ENCODE measurements around the gene HILPDA. TPM values are rescaled to one million over a fixed set of nuclear protein-coding genes. Genes with fewer than 3 reads are reported as not detected.

The HILPDA gene
- total and polyA plus RNA-seq, 2 experiments from 2014 or later: 38.5 to 57.5 TPM

DNA sequence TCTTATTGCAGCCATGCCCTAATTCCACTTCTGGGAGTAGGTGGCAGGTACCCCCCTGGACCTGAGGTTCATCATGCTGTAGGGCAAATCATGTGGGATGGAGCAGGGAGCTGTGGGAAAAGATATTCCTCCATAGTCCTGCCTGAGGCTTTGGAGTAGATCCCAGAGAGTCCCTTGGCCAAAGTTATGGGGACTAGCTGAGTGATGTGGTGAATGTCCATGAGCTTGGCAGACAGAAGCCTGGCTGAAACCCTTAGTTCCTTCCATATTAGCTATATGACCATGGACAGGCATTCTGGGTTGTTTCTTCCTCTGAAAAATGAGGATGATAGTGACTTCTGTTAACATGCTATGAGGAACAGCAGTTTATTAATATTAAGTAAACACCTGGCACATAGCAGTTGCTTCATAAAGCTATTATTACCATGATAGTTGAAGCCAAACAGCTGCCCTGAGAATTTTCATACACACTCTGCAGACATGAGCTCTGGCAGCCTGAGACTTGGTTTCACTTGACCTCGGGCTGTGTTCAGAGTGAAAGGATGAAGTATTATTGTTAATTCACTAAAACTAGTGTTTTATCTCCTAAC is 30.9 kb upstream of the HILPDA start (continued):
- TF ChIP-seq, protein P1, sequence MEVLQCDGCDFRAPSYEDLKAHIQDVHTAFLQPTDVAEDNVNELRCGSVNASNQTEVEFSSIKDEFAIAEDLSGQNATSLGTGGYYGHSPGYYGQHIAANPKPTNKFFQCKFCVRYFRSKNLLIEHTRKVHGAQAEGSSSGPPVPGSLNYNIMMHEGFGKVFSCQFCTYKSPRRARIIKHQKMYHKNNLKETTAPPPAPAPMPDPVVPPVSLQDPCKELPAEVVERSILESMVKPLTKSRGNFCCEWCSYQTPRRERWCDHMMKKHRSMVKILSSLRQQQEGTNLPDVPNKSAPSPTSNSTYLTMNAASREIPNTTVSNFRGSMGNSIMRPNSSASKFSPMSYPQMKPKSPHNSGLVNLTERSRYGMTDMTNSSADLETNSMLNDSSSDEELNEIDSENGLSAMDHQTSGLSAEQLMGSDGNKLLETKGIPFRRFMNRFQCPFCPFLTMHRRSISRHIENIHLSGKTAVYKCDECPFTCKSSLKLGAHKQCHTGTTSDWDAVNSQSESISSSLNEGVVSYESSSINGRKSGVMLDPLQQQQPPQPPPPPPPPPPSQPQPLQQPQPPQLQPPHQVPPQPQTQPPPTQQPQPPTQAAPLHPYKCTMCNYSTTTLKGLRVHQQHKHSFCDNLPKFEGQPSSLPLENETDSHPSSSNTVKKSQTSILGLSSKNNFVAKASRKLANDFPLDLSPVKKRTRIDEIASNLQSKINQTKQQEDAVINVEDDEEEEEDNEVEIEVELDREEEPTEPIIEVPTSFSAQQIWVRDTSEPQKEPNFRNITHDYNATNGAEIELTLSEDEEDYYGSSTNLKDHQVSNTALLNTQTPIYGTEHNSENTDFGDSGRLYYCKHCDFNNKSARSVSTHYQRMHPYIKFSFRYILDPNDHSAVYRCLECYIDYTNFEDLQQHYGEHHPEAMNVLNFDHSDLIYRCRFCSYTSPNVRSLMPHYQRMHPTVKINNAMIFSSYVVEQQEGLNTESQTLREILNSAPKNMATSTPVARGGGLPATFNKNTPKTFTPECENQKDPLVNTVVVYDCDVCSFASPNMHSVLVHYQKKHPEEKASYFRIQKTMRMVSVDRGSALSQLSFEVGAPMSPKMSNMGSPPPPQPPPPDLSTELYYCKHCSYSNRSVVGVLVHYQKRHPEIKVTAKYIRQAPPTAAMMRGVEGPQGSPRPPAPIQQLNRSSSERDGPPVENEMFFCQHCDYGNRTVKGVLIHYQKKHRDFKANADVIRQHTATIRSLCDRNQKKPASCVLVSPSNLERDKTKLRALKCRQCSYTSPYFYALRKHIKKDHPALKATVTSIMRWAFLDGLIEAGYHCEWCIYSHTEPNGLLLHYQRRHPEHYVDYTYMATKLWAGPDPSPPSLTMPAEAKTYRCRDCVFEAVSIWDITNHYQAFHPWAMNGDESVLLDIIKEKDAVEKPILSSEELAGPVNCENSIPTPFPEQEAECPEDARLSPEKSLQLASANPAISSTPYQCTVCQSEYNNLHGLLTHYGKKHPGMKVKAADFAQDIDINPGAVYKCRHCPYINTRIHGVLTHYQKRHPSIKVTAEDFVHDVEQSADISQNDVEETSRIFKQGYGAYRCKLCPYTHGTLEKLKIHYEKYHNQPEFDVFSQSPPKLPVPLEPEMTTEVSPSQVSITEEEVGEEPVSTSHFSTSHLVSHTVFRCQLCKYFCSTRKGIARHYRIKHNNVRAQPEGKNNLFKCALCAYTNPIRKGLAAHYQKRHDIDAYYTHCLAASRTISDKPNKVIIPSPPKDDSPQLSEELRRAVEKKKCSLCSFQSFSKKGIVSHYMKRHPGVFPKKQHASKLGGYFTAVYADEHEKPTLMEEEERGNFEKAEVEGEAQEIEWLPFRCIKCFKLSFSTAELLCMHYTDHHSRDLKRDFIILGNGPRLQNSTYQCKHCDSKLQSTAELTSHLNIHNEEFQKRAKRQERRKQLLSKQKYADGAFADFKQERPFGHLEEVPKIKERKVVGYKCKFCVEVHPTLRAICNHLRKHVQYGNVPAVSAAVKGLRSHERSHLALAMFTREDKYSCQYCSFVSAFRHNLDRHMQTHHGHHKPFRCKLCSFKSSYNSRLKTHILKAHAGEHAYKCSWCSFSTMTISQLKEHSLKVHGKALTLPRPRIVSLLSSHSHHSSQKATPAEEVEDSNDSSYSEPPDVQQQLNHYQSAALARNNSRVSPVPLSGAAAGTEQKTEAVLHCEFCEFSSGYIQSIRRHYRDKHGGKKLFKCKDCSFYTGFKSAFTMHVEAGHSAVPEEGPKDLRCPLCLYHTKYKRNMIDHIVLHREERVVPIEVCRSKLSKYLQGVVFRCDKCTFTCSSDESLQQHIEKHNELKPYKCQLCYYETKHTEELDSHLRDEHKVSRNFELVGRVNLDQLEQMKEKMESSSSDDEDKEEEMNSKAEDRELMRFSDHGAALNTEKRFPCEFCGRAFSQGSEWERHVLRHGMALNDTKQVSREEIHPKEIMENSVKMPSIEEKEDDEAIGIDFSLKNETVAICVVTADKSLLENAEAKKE (CRISPR knock-in tag; IDR thresholded peaks at IDR 0.05): no peak
- TF ChIP-seq JUNB (IDR thresholded peaks at IDR 0.05; ENCODE audit: unreplicated experiment) (no peak), ZNF114 (CRISPR knock-in tag; IDR thresholded peaks at IDR 0.05) (no peak), STAT1 (IDR thresholded peaks at IDR 0.05; ENCODE audit: unreplicated experiment) (no peak), CREB1 (CRISPR knock-in tag; IDR thresholded peaks at IDR 0.05; ENCODE audit: low read depth) (no peak), NANOG (IDR thresholded peaks at IDR 0.05; ENCODE audit: borderline replicate concordance) (no peak), EZH2 (IDR thresholded peaks at IDR 0.05; ENCODE audit: low read depth, unreplicated experiment) (no peak)
- TF ChIP-seq, protein P2, sequence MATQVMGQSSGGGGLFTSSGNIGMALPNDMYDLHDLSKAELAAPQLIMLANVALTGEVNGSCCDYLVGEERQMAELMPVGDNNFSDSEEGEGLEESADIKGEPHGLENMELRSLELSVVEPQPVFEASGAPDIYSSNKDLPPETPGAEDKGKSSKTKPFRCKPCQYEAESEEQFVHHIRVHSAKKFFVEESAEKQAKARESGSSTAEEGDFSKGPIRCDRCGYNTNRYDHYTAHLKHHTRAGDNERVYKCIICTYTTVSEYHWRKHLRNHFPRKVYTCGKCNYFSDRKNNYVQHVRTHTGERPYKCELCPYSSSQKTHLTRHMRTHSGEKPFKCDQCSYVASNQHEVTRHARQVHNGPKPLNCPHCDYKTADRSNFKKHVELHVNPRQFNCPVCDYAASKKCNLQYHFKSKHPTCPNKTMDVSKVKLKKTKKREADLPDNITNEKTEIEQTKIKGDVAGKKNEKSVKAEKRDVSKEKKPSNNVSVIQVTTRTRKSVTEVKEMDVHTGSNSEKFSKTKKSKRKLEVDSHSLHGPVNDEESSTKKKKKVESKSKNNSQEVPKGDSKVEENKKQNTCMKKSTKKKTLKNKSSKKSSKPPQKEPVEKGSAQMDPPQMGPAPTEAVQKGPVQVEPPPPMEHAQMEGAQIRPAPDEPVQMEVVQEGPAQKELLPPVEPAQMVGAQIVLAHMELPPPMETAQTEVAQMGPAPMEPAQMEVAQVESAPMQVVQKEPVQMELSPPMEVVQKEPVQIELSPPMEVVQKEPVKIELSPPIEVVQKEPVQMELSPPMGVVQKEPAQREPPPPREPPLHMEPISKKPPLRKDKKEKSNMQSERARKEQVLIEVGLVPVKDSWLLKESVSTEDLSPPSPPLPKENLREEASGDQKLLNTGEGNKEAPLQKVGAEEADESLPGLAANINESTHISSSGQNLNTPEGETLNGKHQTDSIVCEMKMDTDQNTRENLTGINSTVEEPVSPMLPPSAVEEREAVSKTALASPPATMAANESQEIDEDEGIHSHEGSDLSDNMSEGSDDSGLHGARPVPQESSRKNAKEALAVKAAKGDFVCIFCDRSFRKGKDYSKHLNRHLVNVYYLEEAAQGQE (IDR thresholded peaks at IDR 0.05; ENCODE audit: unreplicated experiment): no peak
